HG03025 (cell line): Measurements from ENCODE around the gene AQP12A.
"Not testable (repeated sequence)": the region's sequence is repeated elsewhere in the genome, so short reads cannot be mapped to it uniquely, and the experiment has no call there.

ENCODE experiments used
- ATAC-seq: cut with Tn5 transposase; IDR thresholded peaks from one replicate; pipeline ENCODE4 v1.9.1; 2021; ENCODE audit warnings: mild to moderate bottlenecking, moderate library complexity; ENCODE audit not compliant: unreplicated experiment, low FRiP score

AQP12A gene

GRCh38 chr2:240655931-240656886 lies 35.5 kb upstream of the AQP12A start:
- no peak for ATAC-seq

GRCh38 chr2:240659883-240660282 lies 31.8 kb upstream of the AQP12A start:
- not testable (repeated sequence) for ATAC-seq

GRCh38 chr2:240662681-240663080 lies 29.0 kb upstream of the AQP12A start:
- no peak for ATAC-seq

GRCh38 chr2:240663546-240664190 lies 28.0 kb upstream of the AQP12A start:
- ATAC-seq, result no peak

GRCh38 chr2:240664622-240665021 lies 27.0 kb upstream of the AQP12A start:
- ATAC-seq, result no peak

GRCh38 chr2:240670402-240670801 lies 21.3 kb upstream of the AQP12A start:
- no peak for ATAC-seq

- no peak for ATAC-seq
Measured at GRCh38 chr2:240670950-240671349, 20.7 kb upstream of the AQP12A start.

- no peak for ATAC-seq
Measured at GRCh38 chr2:240672076-240672700, 19.5 kb upstream of the AQP12A start.

GRCh38 chr2:240672701-240673190 lies 18.9 kb upstream of the AQP12A start:
- ATAC-seq, result no peak

- not testable (repeated sequence) for ATAC-seq
Measured at GRCh38 chr2:240674461-240675184, 17.0 kb upstream of the AQP12A start.

- not testable (repeated sequence) for ATAC-seq
Measured at GRCh38 chr2:240675345-240675744, 16.3 kb upstream of the AQP12A start.

- ATAC-seq, result not testable (repeated sequence)
Measured at GRCh38 chr2:240678043-240678442, 13.6 kb upstream of the AQP12A start.

GRCh38 chr2:240678909-240679308 lies 12.8 kb upstream of the AQP12A start:
- not testable (repeated sequence) for ATAC-seq

GRCh38 chr2:240680185-240680584 lies 11.5 kb upstream of the AQP12A start:
- ATAC-seq, result not testable (repeated sequence)

- ATAC-seq, result not testable (repeated sequence)
Measured at GRCh38 chr2:240682431-240683224, 9.0 kb upstream of the AQP12A start, which contains the start of gene AQP12B. TSS of gene AQP12B (minus strand) at chr2:240682885. CDS start at chr2:240682837, 48 bp downstream.

GRCh38 chr2:240683329-240683979 lies 8.2 kb upstream of the AQP12A start:
- not testable (repeated sequence) for ATAC-seq

GRCh38 chr2:240683980-240684728 lies 7.5 kb upstream of the AQP12A start:
- not testable (repeated sequence) for ATAC-seq

- ATAC-seq, result no peak
Measured at GRCh38 chr2:240685771-240686371, 5.8 kb upstream of the AQP12A start.
